PC-9 (cell line): ENCODE results near the gene UBE2U.

Source experiments
- CTCF ChIP-seq: fragments of 200-600 bp; sonication (generic); conservative IDR thresholded peaks from 2 replicates; pipeline ENCODE4 v1.6.1; 2017; ENCODE audit warnings: mixed run types, antibody characterized with exemption, mild to moderate bottlenecking, moderate library complexity
- EZH2 ChIP-seq: fragments of 200-600 bp; sonication (generic); IDR thresholded peaks from 2 replicates; pipeline ENCODE4 v1.8.0; 2017; ENCODE audit warnings: antibody characterized with exemption, low read depth

- TF ChIP-seq CTCF (no peak), EZH2 (no peak)
These were observed 24.9 kb downstream of the UBE2U start for GRCh38 chr1:64228167-64228957.
